Mesothelial cell of epicardium (in vitro differentiated cells): Measurements from ENCODE around the gene RILPL2. TPM values are rescaled to one million over a fixed set of nuclear protein-coding genes. Genes with fewer than 3 reads are reported as not detected.
"Not testable (repeated sequence)": the region's sequence is repeated elsewhere in the genome, so short reads cannot be mapped to it uniquely, and the experiment has no call there.

Experiments
- DNase-seq, 2 experiments: peaks; one replicate each; pipeline ENCODE4 v3.0.0; 2021; ENCODE audit warnings: low spot score in 2 of 2; ENCODE audit not compliant: unreplicated experiment in 2 of 2
- H3K27ac Mint-ChIP-seq: 2 replicates; pipeline ENCODE4 v1.8.0; 2021; ENCODE audit warnings: mixed read lengths
- H3K27me3 Mint-ChIP-seq: 2 replicates; pipeline ENCODE4 v1.8.0; 2021; ENCODE audit warnings: low read depth, mixed read lengths
- H3K36me3 Mint-ChIP-seq: 2 replicates; pipeline ENCODE4 v1.8.0; 2021; ENCODE audit warnings: mixed read lengths
- H3K4me1 Mint-ChIP-seq: 2 replicates; pipeline ENCODE4 v1.8.0; 2021; ENCODE audit warnings: mixed read lengths
- H3K4me3 Mint-ChIP-seq: 2 replicates; pipeline ENCODE4 v1.8.0; 2021; ENCODE audit warnings: mild to moderate bottlenecking, moderate library complexity, mixed read lengths
- H3K9me3 Mint-ChIP-seq: 2 replicates; pipeline ENCODE4 v1.8.0; 2021; ENCODE audit warnings: mixed read lengths
- CTCF ChIP-seq: fragments of 200-600 bp; sonication (generic); IDR thresholded peaks from one replicate; pipeline ENCODE4 v1.5.0; 2021; ENCODE audit warnings: antibody characterized with exemption; ENCODE audit not compliant: unreplicated experiment
- total RNA-seq: library from RNA; stranded (reverse); gene quantifications from 3 replicates; pipeline ENCODE4 v1.2.1, GENCODE V29; 2021

Gene RILPL2
- total RNA-seq, result 2.4 TPM in 3 replicates

- H3K27ac Mint-ChIP-seq, result peak within 1 kb of the TSS; percentile 75
- no peak for TF ChIP-seq CTCF
- DNase-seq, result peak; percentile 67 to 82
- no peaks in the 10 kb centered on the region for H3K36me3 Mint-ChIP-seq
- peak within 1 kb of the TSS; percentile 92 for H3K4me3 Mint-ChIP-seq
- H3K27me3 Mint-ChIP-seq, result no peaks in the 10 kb centered on the region
- H3K9me3 Mint-ChIP-seq, result no peaks in the 10 kb centered on the region
- peaks cover 4% of the 10 kb centered on the region for H3K4me1 Mint-ChIP-seq
Measured at GRCh38 chr12:123436017-123436964, at the start of gene RILPL2. TSS of gene RILPL2 (minus strand) at chr12:123436684. CDS start at chr12:123436420, 264 bp downstream.

GRCh38 chr12:123485756-123486155 lies 49.3 kb upstream of the RILPL2 start:
- H3K27ac Mint-ChIP-seq, result no peak overlapping the region

GRCh38 chr12:123483602-123484248 lies 47.2 kb upstream of the RILPL2 start:
- no peak overlapping the region for H3K4me3 Mint-ChIP-seq
- H3K4me1 Mint-ChIP-seq, result no peaks in the 10 kb centered on the region
- no peaks in the 10 kb centered on the region for H3K27me3 Mint-ChIP-seq
- H3K36me3 Mint-ChIP-seq, result peaks cover 31% of the 10 kb centered on the region
- DNase-seq, result no peak
- no peak overlapping the region for H3K27ac Mint-ChIP-seq
- H3K9me3 Mint-ChIP-seq, result peaks cover 5% of the 10 kb centered on the region
- no peak for TF ChIP-seq CTCF

More at GRCh38 chr12:123485756-123486155, 49.3 kb upstream of the RILPL2 start:
- Mint-ChIP-seq H3K4me3 (no peak overlapping the region), H3K27me3 (no peaks in the 10 kb centered on the region), H3K4me1 (no peaks in the 10 kb centered on the region), H3K9me3 (peaks cover 5% of the 10 kb centered on the region), H3K36me3 (peaks cover 31% of the 10 kb centered on the region)
- no peak for TF ChIP-seq CTCF
- DNase-seq, result no peak

- Mint-ChIP-seq H3K9me3 (peaks cover 5% of the 10 kb centered on the region), H3K36me3 (peaks cover 25% of the 10 kb centered on the region), H3K4me1 (no peaks in the 10 kb centered on the region), H3K4me3 (no peak overlapping the region), H3K27me3 (no peaks in the 10 kb centered on the region), H3K27ac (no peak overlapping the region)
- DNase-seq, result no peak
- TF ChIP-seq CTCF, result no peak
Measured at GRCh38 chr12:123482876-123483275, 46.4 kb upstream of the RILPL2 start.

GRCh38 chr12:123481251-123481650 lies 44.8 kb upstream of the RILPL2 start:
- not testable (repeated sequence) for H3K9me3 Mint-ChIP-seq, H3K27ac Mint-ChIP-seq, H3K4me1 Mint-ChIP-seq, DNase-seq, H3K27me3 Mint-ChIP-seq, H3K4me3 Mint-ChIP-seq
- H3K36me3 Mint-ChIP-seq, result peaks cover 28% of the 10 kb centered on the region
